NB4 (cell line): ENCODE data around the gene C1RL.

Experiments
- CTCF ChIP-seq: IDR thresholded peaks from one replicate; pipeline ENCODE4 v1.5.1; 2012; ENCODE audit warnings: low read depth, low read length
- POLR2A ChIP-seq: IDR thresholded peaks from 2 replicates; pipeline ENCODE4 v1.6.1; 2011; ENCODE audit warnings: mild to moderate bottlenecking; ENCODE audit not compliant: insufficient read length; ENCODE audit errors: extremely low read depth

GRCh38 chr12:7073946-7074345, 35.1 kb downstream of the C1RL start:
- TF ChIP-seq CTCF (no peak), POLR2A (no peak)
